Neutrophil (primary cell): ENCODE data around the gene SLIT3.

Experiments used
- H3K27ac ChIP-seq: fragments of 200-600 bp; sonication (generic); 2 replicates; pipeline ENCODE4 v1.5.1; 2016; ENCODE audit warnings: mild to moderate bottlenecking, moderate library complexity
- H3K27me3 ChIP-seq: fragments of 200-600 bp; sonication (generic); 2 replicates; pipeline ENCODE4 v1.6.0; 2016; ENCODE audit warnings: mild to moderate bottlenecking
- H3K36me3 ChIP-seq: fragments of 200-600 bp; sonication (generic); 2 replicates; pipeline ENCODE4 v1.5.1; 2017
- H3K4me1 ChIP-seq, 2 experiments: fragments of 200-600 bp in 1 of 2; sonication (generic) in 1 of 2; 1 replicate in 1 of 2; 2 replicates in 1 of 2; pipeline versions ENCODE4 v1.5.1 to v1.6.1; 2013 to 2016; ENCODE audit warnings: low read depth in 1 of 2, low read length in 1 of 2, mild to moderate bottlenecking in 1 of 2, moderate library complexity in 1 of 2; ENCODE audit not compliant: control insufficient read depth in 1 of 2, insufficient read depth in 1 of 2
- H3K4me3 ChIP-seq, 2 experiments: fragments of 200-600 bp in 1 of 2; sonication (generic) in 1 of 2; 1 replicate in 1 of 2; 2 replicates in 1 of 2; pipeline ENCODE4 v1.5.1; 2013 to 2016; ENCODE audit warnings: low read depth in 1 of 2, low read length in 1 of 2, mild to moderate bottlenecking in 1 of 2, moderate library complexity in 1 of 2
- H3K9me3 ChIP-seq: fragments of 200-600 bp; sonication (generic); 2 replicates; pipeline ENCODE4 v1.5.1; 2016
- CTCF ChIP-seq: fragments of 200-600 bp; sonication (generic); IDR thresholded peaks from 2 replicates; pipeline ENCODE4 v1.5.1; 2016; ENCODE audit warnings: antibody characterized with exemption

The SLIT3 gene

DNA sequence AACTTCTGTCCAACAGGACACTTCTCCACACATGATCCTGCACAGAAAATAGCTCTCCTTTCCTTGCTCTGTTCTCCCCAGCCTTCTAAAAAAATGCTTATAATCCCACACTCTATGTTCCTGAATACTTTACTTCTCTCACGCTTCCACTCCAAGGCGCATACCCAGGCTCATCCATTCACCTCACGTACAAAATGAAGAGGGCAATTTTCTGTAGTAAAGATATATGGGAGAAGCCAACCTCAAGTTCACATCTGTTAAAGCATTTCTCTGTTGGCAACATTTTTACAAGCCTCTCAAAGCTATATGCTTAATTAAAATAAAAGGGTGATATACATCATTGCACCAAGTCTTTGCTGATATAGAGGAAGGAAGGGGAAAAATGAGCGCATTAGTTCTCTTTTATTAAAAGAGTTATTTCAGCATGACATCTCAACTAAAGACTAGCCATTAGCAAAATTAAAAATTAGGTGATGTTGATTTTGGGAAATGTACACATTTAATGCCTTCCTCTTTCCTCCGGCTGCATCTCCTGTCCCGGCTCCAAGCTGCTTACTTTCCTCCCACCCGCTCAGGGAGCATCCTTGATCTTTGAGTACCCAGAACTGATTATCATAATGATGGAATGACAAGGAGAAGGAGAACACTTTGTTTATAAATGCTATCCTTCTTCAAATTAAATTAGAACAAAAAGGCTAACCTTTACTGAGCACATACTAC is 379.6 kb downstream of the SLIT3 start:
- no peak overlapping the region for H3K4me3 ChIP-seq
- peaks cover 34% of the 10 kb centered on the region for H3K27me3 ChIP-seq
- H3K36me3 ChIP-seq, result no peaks in the 10 kb centered on the region
- H3K9me3 ChIP-seq, result no peaks in the 10 kb centered on the region
- no peak overlapping the region for H3K27ac ChIP-seq
- H3K4me1 ChIP-seq, result no peaks in the 10 kb centered on the region
- no peak for TF ChIP-seq CTCF

DNA sequence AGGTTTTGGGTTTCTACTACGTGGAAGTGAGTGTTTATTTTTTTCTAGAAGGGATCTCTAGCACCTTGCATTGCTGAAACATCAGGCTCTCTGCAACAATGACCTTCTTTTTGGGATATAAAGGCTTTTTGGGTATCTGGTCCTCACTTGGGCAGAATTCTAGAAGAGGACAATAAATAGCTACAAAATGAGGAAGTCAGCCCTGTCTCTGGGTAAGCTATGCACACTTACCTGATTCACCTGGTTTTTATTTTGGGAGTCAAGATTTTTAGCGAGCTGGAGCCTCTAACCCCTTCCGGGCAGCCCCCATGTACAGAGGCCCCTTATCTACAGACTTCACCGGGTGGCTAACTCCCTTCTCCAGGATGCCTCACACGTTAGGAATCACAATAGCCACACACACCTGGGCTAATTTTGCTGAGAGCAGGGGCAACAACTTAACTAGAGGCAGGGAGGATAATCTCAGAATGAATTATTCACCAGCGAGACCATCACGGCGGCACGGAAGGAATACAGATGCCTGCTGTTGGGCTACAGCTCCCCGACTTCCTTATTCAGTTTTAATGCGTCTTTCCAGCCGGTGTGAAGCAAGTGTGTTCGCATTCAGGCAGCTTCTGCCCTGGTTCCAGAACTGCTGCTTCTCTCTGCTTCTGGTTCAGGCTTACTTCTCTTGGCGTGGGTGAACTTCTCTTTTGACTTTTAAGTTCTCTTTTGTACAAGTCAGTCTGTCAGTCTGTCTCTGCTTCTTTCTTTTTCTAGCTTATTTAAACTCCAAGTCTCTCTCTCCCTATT is 380.7 kb downstream of the SLIT3 start:
- Histone ChIP-seq H3K4me3 (no peak overlapping the region), H3K27me3 (peaks cover 34% of the 10 kb centered on the region), H3K4me1 (no peaks in the 10 kb centered on the region)

GRCh38 chr5:168917947-168918600 is 382.9 kb downstream of the SLIT3 start:
- Histone ChIP-seq H3K4me3 (no peak overlapping the region), H3K4me1 (no peaks in the 10 kb centered on the region), H3K27ac (no peak overlapping the region), H3K36me3 (no peaks in the 10 kb centered on the region), H3K9me3 (no peaks in the 10 kb centered on the region), H3K27me3 (peaks cover 40% of the 10 kb centered on the region)
- TF ChIP-seq CTCF, result no peak

More for the DNA sequence above, 380.7 kb downstream of the SLIT3 start:
- Histone ChIP-seq H3K9me3 (no peaks in the 10 kb centered on the region), H3K36me3 (no peaks in the 10 kb centered on the region), H3K27ac (no peak overlapping the region)
- TF ChIP-seq CTCF, result no peak

- H3K4me3 ChIP-seq, result no peak overlapping the region
- H3K9me3 ChIP-seq, result no peaks in the 10 kb centered on the region
- peaks cover 43% of the 10 kb centered on the region for H3K27me3 ChIP-seq
- H3K27ac ChIP-seq, result no peak overlapping the region
- TF ChIP-seq CTCF, result no peak
- H3K4me1 ChIP-seq, result no peaks in the 10 kb centered on the region
- no peaks in the 10 kb centered on the region for H3K36me3 ChIP-seq
Measured at GRCh38 chr5:168916852-168917251, 384.1 kb downstream of the SLIT3 start.

GRCh38 chr5:168916266-168916665 is 384.7 kb downstream of the SLIT3 start:
- Histone ChIP-seq H3K27me3 (peaks cover 37% of the 10 kb centered on the region), H3K36me3 (no peaks in the 10 kb centered on the region), H3K9me3 (no peaks in the 10 kb centered on the region), H3K4me3 (no peak overlapping the region), H3K4me1 (no peaks in the 10 kb centered on the region), H3K27ac (no peak overlapping the region)
- TF ChIP-seq CTCF, result no peak
